HG03045 (cell line): ENCODE measurements around the gene CFC1B.
"Not testable (repeated sequence)": the region's sequence is repeated elsewhere in the genome, so short reads cannot be mapped to it uniquely, and the experiment has no call there.

ENCODE experiments used
- ATAC-seq: cut with Tn5 transposase; IDR thresholded peaks from one replicate; pipeline ENCODE4 v1.9.1; 2021; ENCODE audit warnings: mild to moderate bottlenecking, moderate library complexity; ENCODE audit not compliant: unreplicated experiment

The CFC1B gene

DNA sequence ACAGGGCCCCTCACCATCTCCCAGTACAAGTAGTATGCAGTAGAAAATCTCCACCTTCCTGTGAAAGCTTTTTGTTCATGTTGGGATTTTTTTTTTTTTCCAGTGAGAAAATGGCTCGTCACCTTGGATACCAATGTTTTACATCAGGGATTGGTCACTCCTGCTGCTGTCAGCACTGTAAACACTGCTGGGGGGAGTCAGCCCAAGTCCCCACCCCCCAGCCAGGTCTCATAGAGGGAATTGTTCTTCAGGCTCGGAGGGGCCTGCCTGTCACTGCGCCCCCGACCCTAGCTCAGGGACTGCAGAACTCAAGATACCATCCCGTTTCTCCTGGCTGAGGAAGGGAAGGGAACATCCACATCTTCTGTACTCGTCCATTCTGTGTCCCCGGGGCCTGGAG lies at the start of gene CFC1B:
Gene CFC1B (plus strand): TSS at position 231 of the 400 bp plus-strand sequence. CDS start 263 bp downstream, outside the sequence.
- not testable (repeated sequence) for ATAC-seq

DNA sequence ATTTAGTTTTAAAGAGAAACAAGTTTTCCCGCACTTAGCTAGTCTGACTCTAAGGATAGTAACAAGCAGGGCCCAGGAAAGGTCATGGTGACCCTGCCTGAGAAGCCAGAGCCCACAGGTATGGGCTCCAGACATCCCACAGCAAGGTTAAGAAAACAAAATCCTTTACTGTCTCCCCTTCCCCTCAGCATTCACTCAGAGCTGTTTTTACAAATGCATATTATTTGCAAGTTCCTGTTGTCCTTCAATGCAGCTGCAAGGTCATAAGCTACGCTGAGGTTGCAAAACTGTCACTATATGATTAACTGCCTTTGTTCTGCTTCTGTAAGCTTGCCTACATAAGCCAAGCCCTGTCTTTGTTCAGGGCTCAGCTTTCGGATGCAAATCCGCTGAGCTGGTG lies 29.9 kb upstream of the CFC1B start:
- ATAC-seq, result not testable (repeated sequence)

DNA sequence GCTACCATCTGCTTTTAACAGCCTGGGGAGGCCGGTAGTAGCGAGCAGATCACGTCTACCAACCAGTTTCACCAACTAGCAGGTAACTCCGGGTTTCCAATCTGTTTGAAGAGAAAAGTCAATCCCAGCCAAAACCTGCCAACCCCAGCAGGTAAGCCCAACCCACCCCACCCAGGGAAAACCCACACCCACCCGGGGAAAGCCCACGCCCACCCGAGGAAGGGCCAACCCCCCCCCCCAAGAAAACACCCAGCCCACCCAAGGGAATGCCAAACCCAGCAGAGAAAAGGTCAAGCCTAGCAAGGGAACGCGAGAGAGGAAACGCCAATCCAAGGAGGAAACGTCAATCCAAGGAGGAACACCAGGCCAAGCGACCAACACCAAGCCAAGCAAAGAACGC lies 11.8 kb upstream of the CFC1B start, which contains the start of gene POTEI:
Gene POTEI (minus strand): TSS at position 101 of the 400 bp plus-strand sequence. CDS start 93 bp downstream, at position 8.
- not testable (repeated sequence) for ATAC-seq

- not testable (repeated sequence) for ATAC-seq
These were observed 9.9 kb upstream of the CFC1B start for GRCh38 chr2:130510807-130511746.

- not testable (repeated sequence) for ATAC-seq
These were observed 9.1 kb upstream of the CFC1B start for GRCh38 chr2:130511747-130512451.

GRCh38 chr2:130518516-130519106 lies 2.4 kb upstream of the CFC1B start:
- ATAC-seq, result not testable (repeated sequence)

GRCh38 chr2:130522390-130522789 lies 1.4 kb downstream of the CFC1B start:
- not testable (repeated sequence) for ATAC-seq

DNA sequence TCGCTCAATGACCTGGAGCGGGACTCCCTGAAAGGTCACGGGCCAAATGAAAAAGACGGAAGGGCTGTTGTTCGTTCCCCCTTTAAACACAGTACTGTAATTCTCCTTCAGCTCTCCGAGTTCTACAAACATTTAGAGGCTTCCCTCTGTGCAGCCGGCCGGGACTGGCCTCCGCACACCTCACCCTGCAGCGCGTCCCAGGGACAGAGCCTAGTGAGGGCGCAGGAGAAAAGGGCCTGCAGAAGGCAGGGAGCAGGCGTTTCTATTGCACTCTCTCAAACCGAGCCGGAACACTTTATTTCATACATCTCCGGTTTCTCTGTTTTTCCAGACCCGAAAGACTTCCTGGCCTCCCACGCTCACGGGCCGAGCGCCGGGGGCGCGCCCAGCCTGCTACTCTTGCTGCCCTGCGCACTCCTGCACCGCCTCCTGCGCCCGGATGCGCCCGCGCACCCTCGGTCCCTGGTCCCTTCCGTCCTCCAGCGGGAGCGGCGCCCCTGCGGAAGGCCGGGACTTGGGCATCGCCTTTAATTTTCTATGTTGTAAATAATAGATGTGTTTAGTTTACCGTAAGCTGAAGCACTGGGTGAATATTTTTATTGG lies 6.4 kb downstream of the CFC1B start:
- ATAC-seq, result not testable (repeated sequence)

DNA sequence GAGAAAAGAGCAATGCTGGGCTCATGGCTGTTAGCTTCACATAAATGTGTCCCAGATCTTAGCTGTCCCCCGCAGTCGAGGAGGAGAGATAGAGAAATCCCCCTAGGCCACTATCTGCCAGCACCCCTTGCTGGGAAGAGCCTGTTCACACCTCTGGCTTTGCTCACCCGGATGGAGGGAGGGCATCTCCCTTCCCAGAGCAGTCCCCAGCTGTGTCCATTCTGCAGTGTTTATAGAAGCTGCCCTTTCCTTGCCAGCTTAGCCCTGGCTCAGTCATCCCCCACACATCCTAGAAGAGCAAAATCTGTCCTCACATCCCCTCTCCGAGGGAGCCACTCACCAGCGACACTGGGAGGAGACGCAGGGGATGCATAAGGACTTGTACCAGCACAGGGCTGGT lies 8.5 kb downstream of the CFC1B start:
- ATAC-seq, result not testable (repeated sequence)

DNA sequence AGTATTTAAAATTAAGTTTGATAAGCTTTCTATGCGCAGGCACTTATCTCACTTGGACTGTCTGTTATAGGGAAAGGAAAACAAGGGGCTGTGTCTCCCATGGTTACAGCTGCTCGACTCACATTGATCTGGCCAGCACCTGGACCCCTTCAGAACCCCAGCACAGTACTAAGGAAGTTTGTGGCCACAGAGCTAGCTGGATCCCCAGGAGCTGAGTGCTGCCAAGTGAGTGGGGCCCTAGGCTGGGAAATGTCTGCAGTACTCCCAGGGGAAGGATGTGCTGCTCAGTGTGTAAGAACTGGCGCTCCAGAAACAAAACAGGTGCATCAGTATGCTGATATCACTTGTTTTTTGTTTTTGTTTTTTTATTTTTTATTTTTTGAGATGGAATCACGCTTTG lies 9.2 kb downstream of the CFC1B start:
- ATAC-seq, result not testable (repeated sequence)

DNA sequence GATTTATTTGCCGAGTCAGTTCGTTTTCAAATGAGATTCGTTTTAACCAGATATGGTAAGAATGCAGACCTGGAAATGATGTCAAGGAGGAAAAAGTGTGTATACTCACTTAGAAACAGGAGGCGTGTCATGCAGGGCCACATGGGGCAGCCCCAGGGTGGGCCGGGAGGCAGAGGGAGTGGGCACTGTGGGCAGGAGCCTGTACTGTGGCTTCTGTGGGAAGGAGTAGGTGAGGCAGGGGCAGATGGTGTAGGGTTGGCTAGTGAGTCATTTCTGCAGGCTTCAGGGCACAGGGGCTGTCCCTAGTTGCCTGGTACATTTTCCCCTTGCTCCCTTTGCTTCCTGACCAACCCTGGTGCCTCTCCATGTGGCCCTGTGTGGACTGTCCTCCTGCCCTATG lies 10.2 kb downstream of the CFC1B start:
- ATAC-seq, result peak; percentile 71

- ATAC-seq, result not testable (repeated sequence)
These were observed 10.7 kb downstream of the CFC1B start for GRCh38 chr2:130531672-130532071.

DNA sequence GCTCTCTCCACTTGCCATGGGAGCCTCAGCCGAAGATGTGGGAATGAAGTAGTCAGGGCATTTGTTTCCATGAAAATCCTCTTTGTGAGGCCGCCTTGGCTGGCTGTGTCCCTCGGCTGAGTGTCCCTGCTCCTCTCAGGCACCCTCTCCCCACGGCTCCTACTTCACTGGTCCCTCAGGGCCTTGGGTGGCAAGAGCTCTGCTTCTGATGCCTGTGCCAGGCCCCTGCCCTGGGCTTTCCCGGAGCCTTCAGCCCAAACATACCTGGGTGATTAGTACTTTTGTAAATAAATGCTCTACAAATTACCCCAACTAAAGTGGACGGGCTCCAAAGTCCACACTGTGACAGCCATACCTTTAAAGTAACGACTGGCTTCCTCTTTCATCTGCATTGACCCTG lies 15.6 kb downstream of the CFC1B start:
- ATAC-seq, result not testable (repeated sequence)

DNA sequence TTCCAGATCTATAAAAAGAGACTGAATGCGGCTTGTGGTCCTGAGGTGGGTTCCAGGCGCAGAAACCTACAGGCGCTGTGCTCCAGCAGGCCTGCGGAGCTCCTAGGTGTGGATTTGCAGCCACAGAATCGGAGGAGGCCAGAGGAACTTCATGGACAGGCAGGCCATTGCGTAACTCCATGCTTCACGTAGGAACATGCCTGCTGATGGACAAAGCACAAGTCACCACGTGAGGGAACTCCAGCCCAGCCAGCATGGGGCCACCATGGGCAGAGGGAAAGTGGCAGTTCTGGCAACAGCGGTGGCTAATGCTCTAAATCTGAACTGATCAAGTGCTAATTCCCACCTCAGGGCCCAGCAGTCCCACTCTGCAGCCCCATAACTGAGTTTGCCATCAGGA lies 17.2 kb downstream of the CFC1B start:
- not testable (repeated sequence) for ATAC-seq

DNA sequence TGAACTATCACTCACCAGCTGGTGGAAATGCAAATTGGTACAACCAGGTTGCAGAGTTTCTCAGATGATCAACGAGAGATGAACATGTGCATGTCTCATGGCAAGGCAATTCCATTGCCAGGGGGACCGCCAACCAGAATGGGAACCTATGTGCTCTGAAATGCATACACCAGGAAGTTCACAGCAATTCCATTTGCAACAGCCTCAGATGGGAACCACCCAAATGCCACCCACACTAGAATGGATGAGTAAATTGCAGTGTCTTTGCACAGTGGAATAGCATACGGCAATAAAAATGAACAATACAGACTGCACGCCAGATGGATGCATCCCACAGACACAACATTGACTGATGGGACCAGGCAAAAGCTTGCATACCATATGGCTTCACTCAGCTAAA lies 21.8 kb downstream of the CFC1B start:
- ATAC-seq, result not testable (repeated sequence)

DNA sequence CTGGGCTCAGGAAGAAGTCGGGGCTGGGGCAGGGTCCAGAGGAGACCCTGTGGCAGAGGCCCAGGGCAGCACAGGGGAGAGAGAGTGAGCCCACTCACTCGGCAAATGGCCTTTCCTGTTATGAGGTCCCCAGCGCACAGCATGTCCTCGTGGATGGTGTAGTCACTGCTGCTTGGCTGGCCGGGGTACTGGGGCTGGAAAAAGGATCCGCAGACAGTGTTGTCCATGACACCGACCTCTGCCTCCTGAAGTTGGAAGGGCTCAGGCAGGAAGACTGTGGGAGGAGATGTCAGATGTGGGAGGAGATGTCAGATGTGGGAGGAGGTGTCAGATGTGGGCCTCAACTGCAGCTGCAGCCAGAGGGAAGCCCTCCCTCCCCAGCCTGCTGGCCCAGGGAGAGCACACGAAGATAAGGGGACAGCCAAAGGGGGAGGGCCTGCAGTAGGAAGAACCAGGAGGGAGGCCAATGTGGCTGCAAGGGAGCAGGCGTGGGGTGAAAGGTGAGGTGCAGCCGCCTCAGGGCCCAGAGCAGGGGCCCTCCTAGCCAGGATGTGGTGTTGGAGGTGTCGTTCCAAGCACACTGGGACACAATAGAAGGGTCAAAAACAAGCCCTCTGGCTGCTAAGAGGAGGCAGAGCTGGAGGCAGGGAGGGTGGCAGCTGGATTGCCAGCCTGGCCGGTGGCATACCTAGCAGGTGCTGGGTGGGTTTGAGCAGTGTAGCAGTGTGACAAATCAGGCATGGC lies 22.9 kb downstream of the CFC1B start:
- not testable (repeated sequence) for ATAC-seq

DNA sequence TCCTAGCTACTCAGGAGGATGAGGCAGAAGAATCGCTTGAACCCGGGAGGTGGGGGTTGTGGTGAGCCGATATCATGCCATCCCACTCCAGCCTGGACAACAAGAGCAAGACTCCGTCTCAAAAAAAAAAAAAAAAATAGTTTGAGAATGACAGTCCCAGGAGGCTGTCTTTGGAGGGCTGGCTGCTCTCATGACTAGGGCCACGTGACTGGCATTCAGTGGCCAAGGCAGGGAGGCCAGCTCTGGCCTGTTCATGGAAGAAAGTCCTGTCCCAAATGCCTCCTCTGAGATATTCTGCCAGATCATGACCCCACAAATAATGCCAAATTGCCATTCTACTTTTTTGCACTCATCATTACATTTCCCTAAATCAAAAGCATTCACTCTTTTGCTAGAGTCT lies 24.0 kb downstream of the CFC1B start:
- ATAC-seq, result not testable (repeated sequence)

GRCh38 chr2:130548418-130548817 lies 27.4 kb downstream of the CFC1B start:
- ATAC-seq, result not testable (repeated sequence)

DNA sequence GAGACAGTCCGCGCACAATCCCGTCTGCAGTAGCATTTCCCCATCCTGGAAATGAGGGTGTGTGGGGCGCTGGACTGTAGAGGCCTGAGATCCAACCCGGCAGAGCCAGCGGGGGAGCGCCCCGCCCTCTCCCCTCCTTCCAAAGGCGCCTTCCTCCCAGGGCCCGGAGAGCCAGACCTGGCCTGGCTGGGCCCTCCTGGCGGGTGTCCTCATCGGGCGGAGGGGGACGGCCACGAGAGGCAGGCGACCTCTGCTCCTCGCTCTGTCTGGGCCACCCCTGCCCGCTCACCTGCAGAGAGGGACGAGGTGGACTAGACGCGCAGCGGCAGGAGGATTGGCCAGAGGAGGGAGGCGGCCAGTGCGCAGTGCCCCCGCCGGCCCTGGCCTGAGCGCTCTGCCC lies 28.5 kb downstream of the CFC1B start:
- not testable (repeated sequence) for ATAC-seq

GRCh38 chr2:130554178-130554577 lies 33.2 kb downstream of the CFC1B start:
- ATAC-seq, result not testable (repeated sequence)
